Fibroblast of skin of left quadriceps (primary cell): Measurements from ENCODE around the gene NIPAL4.
"Not testable (repeated sequence)": the region's sequence is repeated elsewhere in the genome, so short reads cannot be mapped to it uniquely, and the experiment has no call there.

ENCODE experiments used
- DNase-seq, 2 experiments: peaks; one replicate each; pipeline ENCODE4 v3.0.0-alpha.2; 2013; ENCODE audit warnings: low read depth in 2 of 2

Gene NIPAL4

GRCh38 chr5:157463621-157464518 is 3.9 kb downstream of the NIPAL4 start:
- DNase-seq: peak; percentile 49 to 51

GRCh38 chr5:157464519-157465171 is 4.6 kb downstream of the NIPAL4 start:
- peak; percentile 89 to 91 for DNase-seq

GRCh38 chr5:157468293-157468965 is 8.4 kb downstream of the NIPAL4 start:
- no peak for DNase-seq

- DNase-seq: no peak
These were observed 9.1 kb downstream of the NIPAL4 start for GRCh38 chr5:157469073-157469472.

GRCh38 chr5:157469687-157470086 is 9.7 kb downstream of the NIPAL4 start:
- DNase-seq: no peak

GRCh38 chr5:157470631-157471030 is 10.6 kb downstream of the NIPAL4 start:
- no peak for DNase-seq

GRCh38 chr5:157471709-157472108 is 11.7 kb downstream of the NIPAL4 start:
- peak in 1 of 2 experiments; percentile 8 for DNase-seq

- DNase-seq: no peak
These were observed 13.6 kb downstream of the NIPAL4 start for GRCh38 chr5:157473383-157474320.

- DNase-seq: no peak
These were observed 15.4 kb downstream of the NIPAL4 start for GRCh38 chr5:157475432-157475831.

GRCh38 chr5:157476702-157477408 is 16.8 kb downstream of the NIPAL4 start:
- peak; percentile 51 to 56 for DNase-seq

GRCh38 chr5:157477814-157478494 is 17.9 kb downstream of the NIPAL4 start:
- DNase-seq: no peak

GRCh38 chr5:157478726-157479125 is 18.7 kb downstream of the NIPAL4 start:
- no peak for DNase-seq

GRCh38 chr5:157479166-157479565 is 19.2 kb downstream of the NIPAL4 start:
- no peak for DNase-seq

- DNase-seq: no peak
These were observed 19.8 kb downstream of the NIPAL4 start for GRCh38 chr5:157479612-157480510.

- no peak for DNase-seq
These were observed 21.3 kb downstream of the NIPAL4 start for GRCh38 chr5:157481265-157481664.

- DNase-seq: no peak
These were observed 21.7 kb downstream of the NIPAL4 start for GRCh38 chr5:157481666-157482065.

GRCh38 chr5:157482702-157483101 is 22.7 kb downstream of the NIPAL4 start:
- DNase-seq: not testable (repeated sequence)

GRCh38 chr5:157484768-157485167 is 24.8 kb downstream of the NIPAL4 start:
- no peak for DNase-seq

GRCh38 chr5:157485340-157485739 is 25.3 kb downstream of the NIPAL4 start:
- DNase-seq: no peak
